Esophagus (tissue), 2 donors: Measurements from ENCODE around the gene MST1R. TPM values are rescaled to one million over a fixed set of nuclear protein-coding genes. Genes with fewer than 3 reads are reported as not detected.

Experiments used
- H3K27ac ChIP-seq, 2 donors: one replicate each; pipeline ENCODE4 v1.5.1; 2013; ENCODE audit warnings: low read depth in 2 of 2, mild to moderate bottlenecking in 2 of 2, inconsistent platforms in 1 of 2, low read length in 1 of 2, moderate library complexity in 1 of 2
- H3K27me3 ChIP-seq, 2 donors: one replicate each; pipeline ENCODE4 v1.6.1; 2013; ENCODE audit warnings: low read length in 2 of 2, control low read depth in 1 of 2, mild to moderate bottlenecking in 1 of 2; ENCODE audit not compliant: insufficient read depth in 2 of 2, control insufficient read depth in 1 of 2
- H3K36me3 ChIP-seq, 2 donors: one replicate each; pipeline ENCODE4 v1.6.1; 2013; ENCODE audit warnings: low read length in 1 of 2; ENCODE audit not compliant: control insufficient read depth in 2 of 2, insufficient read depth in 2 of 2
- H3K4me1 ChIP-seq, 2 donors: one replicate each; pipeline ENCODE4 v1.6.1; 2013; ENCODE audit warnings: low read length in 1 of 2; ENCODE audit not compliant: control insufficient read depth in 2 of 2, insufficient read depth in 2 of 2
- H3K4me3 ChIP-seq, 2 donors: one replicate each; pipeline ENCODE4 v1.5.1; 2013; ENCODE audit warnings: low read length in 2 of 2, mild to moderate bottlenecking in 2 of 2, low read depth in 1 of 2, moderate library complexity in 1 of 2
- H3K9me3 ChIP-seq, 2 donors: one replicate each; pipeline ENCODE4 v1.6.1; 2013; ENCODE audit warnings: mild to moderate bottlenecking in 2 of 2, low read depth in 1 of 2, low read length in 1 of 2, moderate library complexity in 1 of 2; ENCODE audit not compliant: control insufficient read depth in 2 of 2, insufficient read depth in 1 of 2
- WGBS, 2 donors: extraction: QIAGEN DNeasy Blood & Tissue Kit; methylation state at CpG; one replicate each; pipeline ENCODE4 v1.1.7; 2013; 5-methylcytosine and 5-hydroxymethylcytosine counted together
- polyA plus RNA-seq, 2 donors: library from polyadenylated mRNA; stranded (reverse); fragments of 200-250 nt; gene quantifications; one replicate each; pipeline ENCODE4 v1.2.3, GENCODE V29; 2013
- donor health status: healthy with polysubstance abuse.
- donor health status: Bipolar disorder and iron deficiency.

The MST1R gene
- polyA plus RNA-seq, 2 donors, result 23.6 to 53.4 TPM

DNA sequence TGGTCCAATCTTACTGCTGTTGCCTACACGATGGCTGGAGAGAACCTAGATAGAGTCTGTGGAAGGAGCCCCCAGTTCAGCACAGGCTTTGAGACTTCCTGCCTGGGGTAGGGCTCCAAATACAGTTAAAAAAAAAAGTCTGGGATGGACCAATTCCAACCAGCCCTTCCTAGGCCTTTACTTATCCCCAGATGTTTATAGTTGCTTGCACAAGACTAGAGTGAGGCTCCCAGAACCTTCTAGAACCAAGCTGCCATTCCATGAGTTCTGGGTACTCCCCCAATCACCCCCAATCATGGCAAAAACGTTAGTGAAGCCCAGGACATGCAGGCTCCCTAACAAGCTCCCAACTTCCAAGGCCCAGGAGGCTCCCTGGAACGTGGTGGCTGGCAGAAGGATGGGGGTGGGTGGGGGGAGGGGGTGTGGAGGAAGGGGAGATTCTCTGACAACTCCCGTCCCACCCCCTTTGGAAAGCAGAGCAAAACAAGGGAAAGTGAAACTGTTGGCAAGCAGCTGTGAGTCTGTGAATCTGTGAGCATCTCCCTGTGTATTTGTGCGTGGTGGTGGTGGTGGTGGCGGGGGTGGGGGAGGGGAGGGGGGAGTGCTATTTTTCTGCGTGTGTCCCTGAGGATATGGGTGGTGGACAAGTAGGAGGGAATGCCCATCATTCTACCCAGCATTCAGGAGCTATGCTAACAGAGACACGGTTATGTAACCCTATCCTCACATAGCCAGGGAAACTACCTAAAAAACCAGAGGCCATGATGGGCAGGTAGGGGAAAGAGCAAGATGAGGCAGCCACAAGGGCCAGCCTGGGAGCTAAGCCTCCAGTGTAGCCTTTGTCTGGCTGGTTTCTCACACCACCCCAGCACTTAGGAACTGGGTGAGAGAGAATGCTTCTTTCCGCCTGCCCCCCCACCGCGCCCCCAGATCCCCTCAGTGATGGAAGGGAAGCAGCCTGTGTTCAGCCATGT, 2.0 kb downstream of the MST1R start:
- Histone ChIP-seq H3K9me3 (no peaks in the 10 kb centered on the region), H3K27ac (peak overlapping the region; percentile 87 to 95), H3K4me1 (peaks cover 2 to 42% of the 10 kb centered on the region in 2 donors), H3K27me3 (no peaks in the 10 kb centered on the region), H3K36me3 (peaks cover 0 to 10% of the 10 kb centered on the region in 2 donors), H3K4me3 (peak overlapping the region; percentile 44 to 50)
- 38 to 43% methylated on average over 10 to 11 of the region's 11 CpGs for WGBS, 2 donors

DNA sequence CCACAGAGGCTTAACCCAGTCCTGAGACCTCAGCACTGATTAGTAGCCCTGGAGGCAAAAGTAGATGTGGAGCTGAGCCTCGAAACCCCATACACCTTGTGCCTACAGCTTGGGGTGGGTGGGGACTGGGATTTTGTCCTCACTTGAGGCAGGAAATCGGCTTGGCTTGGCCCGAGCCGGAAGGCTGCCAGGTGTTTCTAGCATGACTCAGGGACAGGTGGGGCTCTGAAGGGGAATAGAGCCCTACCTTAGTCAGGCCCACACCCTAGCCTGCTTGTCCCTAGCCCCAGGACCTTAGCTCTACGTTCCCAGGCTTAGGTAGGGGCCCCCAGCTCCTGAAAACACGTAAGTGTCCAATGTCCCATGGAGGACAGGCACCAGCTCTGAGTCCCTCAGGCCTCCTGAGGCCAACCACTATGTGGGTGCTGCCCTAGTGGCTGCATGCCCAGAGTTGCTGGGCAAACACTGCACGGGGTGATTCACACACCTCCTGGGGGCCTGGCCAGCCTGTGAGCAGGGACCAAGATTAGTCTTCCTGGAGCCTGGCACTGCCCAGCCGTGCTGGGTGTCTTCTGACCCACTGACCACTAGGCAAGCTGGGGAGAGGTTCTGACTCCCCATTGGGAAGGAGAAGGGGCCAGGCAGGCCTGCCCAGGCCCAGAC, 3.1 kb downstream of the MST1R start:
- Histone ChIP-seq H3K4me1 (peaks cover 2 to 38% of the 10 kb centered on the region in 2 donors), H3K27ac (peak overlapping the region; percentile 87 to 95), H3K4me3 (peak overlapping the region; percentile 13 to 21), H3K9me3 (no peaks in the 10 kb centered on the region), H3K36me3 (peaks cover 0 to 12% of the 10 kb centered on the region in 2 donors), H3K27me3 (no peaks in the 10 kb centered on the region)
- WGBS, 2 donors, result 45% methylated on average over 8 of the region's 8 CpGs

DNA sequence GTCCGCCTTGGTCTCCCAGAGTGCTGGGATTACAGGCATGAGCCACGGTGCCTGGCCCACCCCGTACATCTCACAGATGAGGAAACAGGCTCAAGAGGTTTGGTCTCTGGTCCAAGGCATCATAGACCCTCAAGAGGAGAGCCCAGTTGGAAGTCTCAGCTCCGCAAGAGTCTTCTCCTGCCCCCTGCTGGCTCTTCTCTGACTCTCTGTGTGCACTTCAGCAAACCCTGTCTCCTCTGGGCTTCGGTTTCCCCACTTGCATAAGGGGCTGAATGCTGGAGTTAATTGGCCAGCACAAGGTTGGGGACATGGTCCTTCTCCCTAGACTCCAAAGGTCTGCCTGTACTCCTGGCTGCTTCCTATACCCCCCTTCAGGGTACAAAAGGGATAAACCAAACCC, 3.9 kb downstream of the MST1R start:
- WGBS, 2 donors, result 74 to 75% methylated on average over 5 of the region's 5 CpGs
- Histone ChIP-seq H3K9me3 (no peaks in the 10 kb centered on the region), H3K27ac (peak overlapping the region; percentile 87 to 95), H3K36me3 (peaks cover 0 to 18% of the 10 kb centered on the region in 2 donors), H3K27me3 (no peaks in the 10 kb centered on the region), H3K4me1 (peaks cover 2 to 37% of the 10 kb centered on the region in 2 donors), H3K4me3 (no peak overlapping the region)

GRCh38 chr3:49898991-49899390, 4.7 kb downstream of the MST1R start:
- H3K4me1 ChIP-seq, result peaks cover 2 to 34% of the 10 kb centered on the region in 2 donors
- 68 to 73% methylated on average over 6 of the region's 6 CpGs for WGBS, 2 donors
- no peaks in the 10 kb centered on the region for H3K9me3 ChIP-seq
- H3K27me3 ChIP-seq, result no peaks in the 10 kb centered on the region
- H3K4me3 ChIP-seq, result no peak overlapping the region
- no peak overlapping the region for H3K27ac ChIP-seq
- H3K36me3 ChIP-seq, result peaks cover 0 to 18% of the 10 kb centered on the region in 2 donors

DNA sequence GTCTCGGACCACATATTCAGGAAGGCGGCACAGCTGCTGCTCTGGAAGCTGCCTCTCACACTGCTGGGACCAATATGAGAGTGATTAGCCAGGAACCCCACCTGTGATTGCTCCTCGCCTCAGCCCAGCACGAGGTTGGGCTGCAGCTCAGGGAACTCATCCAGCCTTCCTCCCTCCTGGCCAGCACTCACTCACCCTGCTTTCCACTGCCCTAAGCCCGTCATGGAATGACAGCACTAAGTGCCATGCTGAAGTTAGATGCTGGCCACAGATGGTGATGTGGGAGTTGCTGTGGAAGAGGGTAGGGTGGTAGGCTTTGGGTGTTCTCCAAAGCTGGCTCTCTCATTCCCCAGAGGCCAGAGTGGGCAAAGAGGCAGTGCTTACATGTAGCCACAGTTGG, 7.3 kb downstream of the MST1R start:
- 77 to 89% methylated on average over 5 of the region's 5 CpGs for WGBS, 2 donors
- Histone ChIP-seq H3K36me3 (peaks cover 0 to 20% of the 10 kb centered on the region in 2 donors), H3K9me3 (no peaks in the 10 kb centered on the region), H3K27me3 (no peaks in the 10 kb centered on the region), H3K4me3 (no peak overlapping the region), H3K27ac (no peak overlapping the region), H3K4me1 (peaks cover 0 to 19% of the 10 kb centered on the region in 2 donors)

GRCh38 chr3:49895791-49896190, 7.9 kb downstream of the MST1R start:
- Histone ChIP-seq H3K27ac (no peak overlapping the region), H3K4me3 (no peak overlapping the region), H3K27me3 (no peaks in the 10 kb centered on the region), H3K9me3 (no peaks in the 10 kb centered on the region), H3K4me1 (peaks cover 0 to 13% of the 10 kb centered on the region in 2 donors), H3K36me3 (peaks cover 0 to 23% of the 10 kb centered on the region in 2 donors)
- WGBS, 2 donors, result 95% methylated on average over 9 of the region's 9 CpGs

DNA sequence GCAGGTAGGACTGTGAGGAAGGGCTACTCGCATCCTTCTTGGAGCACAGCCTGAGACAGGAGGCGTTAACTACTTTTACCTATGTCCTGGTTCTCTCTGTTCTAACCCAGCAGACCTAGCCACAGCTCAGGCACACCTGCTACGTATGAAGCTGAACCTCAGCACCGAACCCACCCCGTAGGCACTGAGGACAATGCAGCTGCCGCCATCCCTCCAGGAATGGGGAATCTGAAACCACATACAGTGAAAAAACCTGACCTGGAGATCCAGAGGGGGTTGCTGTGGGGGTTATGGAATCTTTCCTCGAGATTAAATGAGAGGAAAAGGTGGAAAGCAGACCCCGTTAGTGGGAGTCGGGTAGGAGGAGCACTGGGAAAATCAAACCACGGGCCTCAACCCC, 14.4 kb downstream of the MST1R start:
- Histone ChIP-seq H3K27me3 (no peaks in the 10 kb centered on the region), H3K4me1 (no peaks in the 10 kb centered on the region), H3K9me3 (no peaks in the 10 kb centered on the region), H3K4me3 (no peak overlapping the region), H3K27ac (no peak overlapping the region), H3K36me3 (peaks cover 0 to 6% of the 10 kb centered on the region in 2 donors)
- WGBS, 2 donors, result 81 to 83% methylated on average over 10 of the region's 10 CpGs

DNA sequence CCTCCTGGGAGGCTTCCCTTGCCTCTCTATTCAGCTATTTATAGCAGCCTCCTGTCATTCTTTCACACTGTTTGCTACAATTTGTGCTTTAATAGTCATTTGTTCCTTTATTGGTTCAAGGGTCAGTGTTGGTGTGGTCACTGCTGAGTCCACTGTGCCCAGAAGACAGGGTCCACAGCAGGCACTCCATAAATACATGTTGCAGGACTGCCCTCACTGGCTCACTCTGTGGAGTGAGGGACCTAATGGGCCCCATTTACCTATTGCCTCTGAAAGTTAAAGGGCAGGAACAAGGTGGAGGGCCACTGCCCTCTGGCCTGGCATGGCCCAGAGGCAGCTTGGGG, 16.8 kb downstream of the MST1R start:
- Histone ChIP-seq H3K9me3 (no peaks in the 10 kb centered on the region), H3K36me3 (peaks cover 0 to 6% of the 10 kb centered on the region in 2 donors), H3K27ac (no peak overlapping the region), H3K27me3 (no peaks in the 10 kb centered on the region), H3K4me3 (no peak overlapping the region), H3K4me1 (no peaks in the 10 kb centered on the region)

GRCh38 chr3:49883998-49884397, 19.7 kb downstream of the MST1R start:
- Histone ChIP-seq H3K27ac (no peak overlapping the region), H3K4me3 (no peak overlapping the region), H3K4me1 (peaks cover 0 to 6% of the 10 kb centered on the region in 2 donors), H3K9me3 (no peaks in the 10 kb centered on the region), H3K36me3 (no peaks in the 10 kb centered on the region), H3K27me3 (no peaks in the 10 kb centered on the region)
- WGBS, 2 donors, result 84 to 90% methylated on average over 4 of the region's 4 CpGs
